MM.1S (cell line): ENCODE measurements around the gene MPI.

ENCODE experiments used
- CTCF ChIP-seq: fragments of 300-600 bp; sonication (generic); IDR thresholded peaks from 2 replicates; pipeline ENCODE4 v1.5.1; 2016; ENCODE audit warnings: antibody characterized with exemption, low read length, mixed read lengths
- EZH2 ChIP-seq: fragments of 300-600 bp; sonication (generic); optimal IDR thresholded peaks from 2 replicates; pipeline ENCODE3; 2017; ENCODE audit warnings: low read depth, mild to moderate bottlenecking, antibody characterized with exemption, low read length, mixed read lengths
- EZH2phosphoT487 ChIP-seq: fragments of 300-600 bp; sonication (generic); IDR thresholded peaks from 2 replicates; pipeline ENCODE4 v1.6.1; 2018; ENCODE audit warnings: antibody characterized with exemption, low read length

- TF ChIP-seq CTCF (no peak), EZH2phosphoT487 (no peak), EZH2 (no peak)
Measured at GRCh38 chr15:74904190-74904805, 14.5 kb downstream of the MPI start.
